GM23248 (cell line): ENCODE measurements around the gene IMPG1.

Source experiments
- EZH2 ChIP-seq: fragments of 200-600 bp; sonication (generic); IDR thresholded peaks from 2 replicates; pipeline ENCODE4 v1.6.1; 2018; ENCODE audit warnings: antibody characterized with exemption, mild to moderate bottlenecking; ENCODE audit not compliant: insufficient read depth, poor library complexity, severe bottlenecking
- EZH2phosphoT487 ChIP-seq: fragments of 200-600 bp; sonication (generic); IDR thresholded peaks from 2 replicates; pipeline ENCODE4 v1.6.1; 2018; ENCODE audit warnings: antibody characterized with exemption, moderate library complexity, mild to moderate bottlenecking, low read depth; ENCODE audit not compliant: insufficient read depth

- TF ChIP-seq EZH2, result no peak
- TF ChIP-seq EZH2phosphoT487, result no peak
Observed at GRCh38 chr6:76003113-76003512, 69.3 kb downstream of the IMPG1 start.
